ENCODE data around the gene CYP2W1.

CYP2W1 gene

GRCh38 chr7:975702-976473 is 7.1 kb upstream of the CYP2W1 start:
- Histone ChIP-seq H3K36me3 (ENCODE audit: control insufficient read depth in 2 of 2, insufficient read depth in 1 of 2, low read length in 2 of 2) (peaks cover 17 to 20% of the 10 kb centered on the region in 2 experiments), H3K4me3 (ENCODE audit: low read depth, low read length) (peak overlapping the region; percentile 36), H3K27ac (ENCODE audit: extremely low read depth, low read depth, low read length) (no peak overlapping the region), H3K9me3 (ENCODE audit: control insufficient read depth, insufficient read depth, low read depth, low read length) (no peaks in the 10 kb centered on the region), H3K4me1 (ENCODE audit: control insufficient read depth, insufficient read depth, low read length) (no peaks in the 10 kb centered on the region)
- TF ChIP-seq OVOL3 (tag by site-specific recombination; IDR thresholded peaks at IDR 0.05) (no peak), ZIC2 (tag by site-specific recombination; IDR thresholded peaks at IDR 0.05) (0 out of 2 replicates have a peak, but pooled peaks have one; percentile 2), ZNF433 (tag by site-specific recombination; IDR thresholded peaks at IDR 0.05; ENCODE audit: low read depth) (no peak), ZNF501 (tag by site-specific recombination; IDR thresholded peaks at IDR 0.05) (no peak), ZNF324 (tag by site-specific recombination; IDR thresholded peaks at IDR 0.05) (no peak)
- POLR2A ChIA-PET: interaction anchor here (0.6 to 1.9 kb wide), 7 partner anchors 9 to 817 kb away, joined by 3 to 9 read pairs (median 3); partner anchors contain the start of gene GET4
- CTCF ChIA-PET: interaction anchor here (0.6 to 3.2 kb wide), 7 partner anchors 10 to 201 kb away, joined by 3 to 25 read pairs (median 6); partner anchors contain the start of gene GET4

DNA sequence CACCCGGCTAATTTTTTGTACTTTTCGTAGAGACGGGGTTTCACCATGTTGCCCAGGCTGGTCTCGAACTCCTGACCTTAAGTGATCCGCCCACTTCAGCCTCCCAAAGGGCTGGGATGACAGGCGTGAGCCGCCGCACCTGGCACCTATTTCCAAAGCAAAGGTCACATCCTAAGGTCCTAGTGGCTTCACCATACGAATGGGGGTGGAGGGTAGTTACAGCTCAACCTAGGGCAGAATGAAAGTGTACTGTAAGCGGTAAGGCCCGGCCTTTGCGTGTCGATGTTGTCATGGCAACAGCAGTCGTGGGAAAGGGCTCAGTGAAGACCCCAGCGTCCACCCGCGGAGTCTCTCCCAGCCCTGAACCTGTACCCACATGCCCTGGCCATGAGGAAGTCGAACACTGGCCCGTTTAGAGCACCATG is 6.1 kb upstream of the CYP2W1 start:
- POLR2A ChIA-PET: no interaction called here
- H3K36me3 ChIP-seq (ENCODE audit: control insufficient read depth in 2 of 2, insufficient read depth in 1 of 2, low read length in 2 of 2): peaks cover 10 to 15% of the 10 kb centered on the region in 2 experiments
- no peak overlapping the region for H3K4me3 ChIP-seq (ENCODE audit: low read depth, low read length)
- no peaks in the 10 kb centered on the region for H3K4me1 ChIP-seq (ENCODE audit: control insufficient read depth, insufficient read depth, low read length)
- H3K27ac ChIP-seq (ENCODE audit: extremely low read depth, low read depth, low read length): 0 out of 2 replicates have a peak overlapping the region, but pooled peaks have one; percentile 31
- no peaks in the 10 kb centered on the region for H3K9me3 ChIP-seq (ENCODE audit: control insufficient read depth, insufficient read depth, low read depth, low read length)
- CTCF ChIA-PET: interaction anchor here (1.4 kb wide), 1 partner anchor 16 kb away, joined by 6 read pairs; no protein-coding TSS in a partner anchor
- TF ChIP-seq ZNF596 (tag by site-specific recombination; IDR thresholded peaks at IDR 0.05) (no peak), HIC1 (tag by site-specific recombination; IDR thresholded peaks at IDR 0.05) (no peak), ZNF530 (tag by site-specific recombination; IDR thresholded peaks at IDR 0.05; ENCODE audit: low read depth) (no peak), ZBTB8A (tag by site-specific recombination; IDR thresholded peaks at IDR 0.05) (no peak), KLF16 (tag by site-specific recombination; IDR thresholded peaks at IDR 0.05) (no peak), ZNF350 (tag by site-specific recombination; IDR thresholded peaks at IDR 0.05) (no peak), ZNF302 (tag by site-specific recombination; IDR thresholded peaks at IDR 0.05; ENCODE audit: low read depth) (no peak), TSHZ1 (tag by site-specific recombination; IDR thresholded peaks at IDR 0.05; ENCODE audit: borderline replicate concordance) (no peak), ZNF10 (tag by site-specific recombination; IDR thresholded peaks at IDR 0.05) (no peak)
- TF ChIP-seq, protein P1, sequence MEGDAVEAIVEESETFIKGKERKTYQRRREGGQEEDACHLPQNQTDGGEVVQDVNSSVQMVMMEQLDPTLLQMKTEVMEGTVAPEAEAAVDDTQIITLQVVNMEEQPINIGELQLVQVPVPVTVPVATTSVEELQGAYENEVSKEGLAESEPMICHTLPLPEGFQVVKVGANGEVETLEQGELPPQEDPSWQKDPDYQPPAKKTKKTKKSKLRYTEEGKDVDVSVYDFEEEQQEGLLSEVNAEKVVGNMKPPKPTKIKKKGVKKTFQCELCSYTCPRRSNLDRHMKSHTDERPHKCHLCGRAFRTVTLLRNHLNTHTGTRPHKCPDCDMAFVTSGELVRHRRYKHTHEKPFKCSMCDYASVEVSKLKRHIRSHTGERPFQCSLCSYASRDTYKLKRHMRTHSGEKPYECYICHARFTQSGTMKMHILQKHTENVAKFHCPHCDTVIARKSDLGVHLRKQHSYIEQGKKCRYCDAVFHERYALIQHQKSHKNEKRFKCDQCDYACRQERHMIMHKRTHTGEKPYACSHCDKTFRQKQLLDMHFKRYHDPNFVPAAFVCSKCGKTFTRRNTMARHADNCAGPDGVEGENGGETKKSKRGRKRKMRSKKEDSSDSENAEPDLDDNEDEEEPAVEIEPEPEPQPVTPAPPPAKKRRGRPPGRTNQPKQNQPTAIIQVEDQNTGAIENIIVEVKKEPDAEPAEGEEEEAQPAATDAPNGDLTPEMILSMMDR (tag by site-specific recombination; IDR thresholded peaks at IDR 0.05): no peak

Data from HEK293 (cell line).